OCI-LY1 (cell line): ENCODE results near the gene HGFAC.

Experiments
- H2AFZ ChIP-seq: fragments of 200-600 bp; sonication (generic), shearing (Covaris generic); 2 replicates; pipeline ENCODE4 v1.6.0; 2014; ENCODE audit warnings: antibody characterized with exemption, mild to moderate bottlenecking, low read length
- H3F3A ChIP-seq: fragments of 200-600 bp; sonication (generic), shearing (Covaris generic); 2 replicates; pipeline ENCODE4 v1.6.0; 2014; ENCODE audit warnings: mild to moderate bottlenecking, antibody characterized with exemption, low read length, moderate library complexity; ENCODE audit not compliant: insufficient read depth
- H3K27ac ChIP-seq: fragments of 200-600 bp; sonication (generic); 2 replicates; pipeline ENCODE4 v1.5.1; 2014; ENCODE audit warnings: low read length, mixed run types, mild to moderate bottlenecking, low read depth; ENCODE audit not compliant: poor library complexity, severe bottlenecking
- H3K27me3 ChIP-seq: fragments of 200-600 bp; sonication (generic); 2 replicates; pipeline ENCODE4 v1.6.0; 2014; ENCODE audit warnings: antibody characterized with exemption, mild to moderate bottlenecking, low read length, moderate library complexity; ENCODE audit not compliant: insufficient read depth
- H3K36me3 ChIP-seq: fragments of 200-600 bp; sonication (generic); 2 replicates; pipeline ENCODE4 v1.6.1; 2014; ENCODE audit warnings: mild to moderate bottlenecking, antibody characterized with exemption, low read length, moderate library complexity, mixed read lengths; ENCODE audit not compliant: insufficient read depth
- H3K4me1 ChIP-seq: fragments of 200-600 bp; sonication (generic); 2 replicates; pipeline ENCODE4 v1.5.1; 2014; ENCODE audit warnings: mild to moderate bottlenecking, low read length, moderate library complexity; ENCODE audit not compliant: insufficient read depth, severe bottlenecking
- H3K4me2 ChIP-seq: fragments of 200-600 bp; sonication (generic), shearing (Covaris generic); 2 replicates; pipeline ENCODE4 v1.6.1; 2014; ENCODE audit warnings: low read length
- H3K4me3 ChIP-seq: fragments of 200-600 bp; sonication (generic); 2 replicates; pipeline ENCODE4 v1.5.1; 2014; ENCODE audit warnings: low read length, low read depth, mild to moderate bottlenecking, mixed read lengths; ENCODE audit not compliant: poor library complexity, severe bottlenecking
- H3K79me2 ChIP-seq: fragments of 200-600 bp; shearing (Covaris generic); 2 replicates; pipeline ENCODE4 v1.6.1; 2016; ENCODE audit warnings: mixed run types, low read length, mixed read lengths; ENCODE audit not compliant: insufficient read depth
- H3K9ac ChIP-seq: fragments of 200-600 bp; sonication (generic), shearing (Covaris generic); 2 replicates; pipeline ENCODE4 v1.6.1; 2014; ENCODE audit warnings: mild to moderate bottlenecking, low read length, mixed read lengths
- H3K9me2 ChIP-seq: fragments of 200-600 bp; sonication (generic), shearing (Covaris generic); 2 replicates; pipeline ENCODE4 v1.6.1; 2014; ENCODE audit warnings: low read depth, mild to moderate bottlenecking, low read length, mixed read lengths
- H3K9me3 ChIP-seq: fragments of 200-600 bp; shearing (Covaris generic); 2 replicates; pipeline ENCODE4 v1.6.1; 2014; ENCODE audit warnings: low read length, mixed read lengths
- H4K20me1 ChIP-seq: fragments of 200-600 bp; sonication (generic), shearing (Covaris generic); 2 replicates; pipeline ENCODE4 v1.6.0; 2016; ENCODE audit warnings: mild to moderate bottlenecking, low read length; ENCODE audit not compliant: insufficient read depth
- EZH2 ChIP-seq: fragments of 200-600 bp; sonication (generic), shearing (Covaris generic); IDR thresholded peaks from 2 replicates; pipeline ENCODE4 v1.8.0; 2017; ENCODE audit warnings: borderline replicate concordance, mixed run types, mild to moderate bottlenecking, antibody characterized with exemption, low read length, moderate library complexity, mixed read lengths
- TF ChIP-seq, protein P1 (sequence below): fragments of 200-600 bp; sonication (generic), shearing (Covaris generic); IDR thresholded peaks from 2 replicates; pipeline ENCODE4 v1.5.1; 2017; ENCODE audit warnings: mild to moderate bottlenecking, antibody characterized with exemption, low read length, moderate library complexity, mixed read lengths

The HGFAC gene

DNA sequence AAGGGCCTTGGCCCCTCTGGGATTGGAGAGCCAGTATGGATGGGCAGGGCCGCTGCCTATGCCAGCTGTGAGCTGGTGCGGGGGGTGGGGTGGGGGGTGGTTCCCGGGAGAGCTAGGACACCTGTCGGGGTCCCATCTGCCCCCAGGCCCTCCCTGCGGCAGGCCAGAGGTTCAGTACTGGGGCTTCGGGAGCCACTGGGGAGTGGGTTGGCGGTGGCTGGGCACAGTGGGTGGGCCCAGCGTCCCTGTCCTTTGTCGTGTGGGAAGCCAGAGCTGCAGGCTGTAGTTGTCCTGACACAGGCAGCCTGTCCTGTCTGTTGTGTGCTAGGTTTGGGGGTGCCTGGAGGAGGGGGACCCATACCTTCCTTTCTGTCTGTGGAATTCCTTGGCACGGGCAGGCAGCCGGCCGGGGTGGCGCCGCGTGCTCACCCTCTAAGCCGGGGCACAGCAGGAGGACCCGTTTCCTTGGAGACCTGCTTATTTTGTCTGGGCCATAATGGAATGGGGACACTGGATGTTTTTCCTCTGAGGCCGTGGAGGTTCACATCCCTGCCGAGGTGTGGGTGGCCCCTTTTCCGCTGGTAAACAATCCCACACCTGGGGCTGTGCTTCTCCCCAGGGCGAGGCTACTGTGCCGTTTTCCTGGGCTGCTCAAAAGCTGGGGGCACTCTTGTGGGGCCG, 36.1 kb downstream of the HGFAC start:
- no peaks in the 10 kb centered on the region for H3K9me2 ChIP-seq
- no peaks in the 10 kb centered on the region for H3K36me3 ChIP-seq
- H4K20me1 ChIP-seq = no peaks in the 10 kb centered on the region
- no peak overlapping the region for H2AFZ ChIP-seq
- TF ChIP-seq, protein P1, sequence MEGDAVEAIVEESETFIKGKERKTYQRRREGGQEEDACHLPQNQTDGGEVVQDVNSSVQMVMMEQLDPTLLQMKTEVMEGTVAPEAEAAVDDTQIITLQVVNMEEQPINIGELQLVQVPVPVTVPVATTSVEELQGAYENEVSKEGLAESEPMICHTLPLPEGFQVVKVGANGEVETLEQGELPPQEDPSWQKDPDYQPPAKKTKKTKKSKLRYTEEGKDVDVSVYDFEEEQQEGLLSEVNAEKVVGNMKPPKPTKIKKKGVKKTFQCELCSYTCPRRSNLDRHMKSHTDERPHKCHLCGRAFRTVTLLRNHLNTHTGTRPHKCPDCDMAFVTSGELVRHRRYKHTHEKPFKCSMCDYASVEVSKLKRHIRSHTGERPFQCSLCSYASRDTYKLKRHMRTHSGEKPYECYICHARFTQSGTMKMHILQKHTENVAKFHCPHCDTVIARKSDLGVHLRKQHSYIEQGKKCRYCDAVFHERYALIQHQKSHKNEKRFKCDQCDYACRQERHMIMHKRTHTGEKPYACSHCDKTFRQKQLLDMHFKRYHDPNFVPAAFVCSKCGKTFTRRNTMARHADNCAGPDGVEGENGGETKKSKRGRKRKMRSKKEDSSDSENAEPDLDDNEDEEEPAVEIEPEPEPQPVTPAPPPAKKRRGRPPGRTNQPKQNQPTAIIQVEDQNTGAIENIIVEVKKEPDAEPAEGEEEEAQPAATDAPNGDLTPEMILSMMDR = no peak
- no peak for TF ChIP-seq EZH2
- no peak overlapping the region for H3K9ac ChIP-seq
- no peaks in the 10 kb centered on the region for H3K4me1 ChIP-seq
- H3K79me2 ChIP-seq = no peaks in the 10 kb centered on the region
- no peak overlapping the region for H3K27ac ChIP-seq
- H3K4me3 ChIP-seq = no peak overlapping the region
- H3K27me3 ChIP-seq = no peaks in the 10 kb centered on the region
- no peaks in the 10 kb centered on the region for H3F3A ChIP-seq
- H3K4me2 ChIP-seq = no peak overlapping the region
- no peaks in the 10 kb centered on the region for H3K9me3 ChIP-seq

DNA sequence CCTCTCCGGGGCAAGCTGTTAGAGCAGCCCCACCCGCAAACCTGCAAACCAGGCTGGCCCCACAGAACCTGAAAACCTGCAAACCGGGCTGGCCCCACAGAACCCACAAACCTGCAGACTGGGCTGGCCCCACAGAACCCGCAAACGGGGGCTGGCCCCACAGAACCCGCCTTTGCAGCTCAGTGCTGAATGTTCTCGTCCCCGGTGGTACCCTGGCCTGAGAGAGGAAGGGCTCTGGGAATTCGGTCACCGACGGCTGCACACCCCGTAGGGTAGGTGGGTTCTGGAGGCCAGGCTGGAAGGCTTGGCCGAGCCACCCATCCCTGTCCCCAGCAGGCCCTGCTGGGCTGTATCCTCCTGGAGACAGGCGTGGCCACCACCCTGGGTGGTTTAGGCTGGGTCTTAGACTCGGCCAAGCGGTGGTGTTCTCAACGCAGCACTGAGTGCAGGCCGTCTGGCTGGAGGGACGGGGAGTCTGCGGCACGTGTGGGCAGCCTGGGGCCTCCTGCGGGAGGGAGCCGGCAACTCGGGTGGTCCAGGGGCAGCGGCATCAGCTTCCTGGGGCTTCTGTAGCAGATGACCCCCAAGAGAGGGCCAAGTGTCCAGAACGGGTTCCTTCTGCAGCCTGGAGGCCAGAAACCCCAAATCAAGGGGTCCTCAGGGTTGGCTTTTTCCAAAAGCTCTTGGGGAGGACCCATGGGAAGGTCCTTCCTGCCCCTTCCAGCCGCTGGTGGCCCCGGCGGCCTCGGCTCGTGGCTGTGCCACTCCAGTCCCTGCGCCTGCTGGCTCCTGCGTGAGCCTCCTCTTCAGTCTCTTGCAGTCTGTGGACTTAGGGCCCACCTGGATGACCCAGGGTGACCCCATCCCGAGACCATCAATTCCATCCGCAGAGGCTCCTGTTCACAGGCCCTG, 36.9 kb downstream of the HGFAC start:
- TF ChIP-seq, protein P1 = no peak
- no peak for TF ChIP-seq EZH2
- Histone ChIP-seq H3K4me3 (no peak overlapping the region), H3K4me2 (no peak overlapping the region), H3K27ac (no peak overlapping the region), H4K20me1 (no peaks in the 10 kb centered on the region), H3F3A (no peaks in the 10 kb centered on the region), H3K9me2 (no peaks in the 10 kb centered on the region), H3K79me2 (no peaks in the 10 kb centered on the region), H2AFZ (no peak overlapping the region), H3K9me3 (no peaks in the 10 kb centered on the region), H3K9ac (no peak overlapping the region), H3K36me3 (no peaks in the 10 kb centered on the region), H3K27me3 (no peaks in the 10 kb centered on the region), H3K4me1 (no peaks in the 10 kb centered on the region)

DNA sequence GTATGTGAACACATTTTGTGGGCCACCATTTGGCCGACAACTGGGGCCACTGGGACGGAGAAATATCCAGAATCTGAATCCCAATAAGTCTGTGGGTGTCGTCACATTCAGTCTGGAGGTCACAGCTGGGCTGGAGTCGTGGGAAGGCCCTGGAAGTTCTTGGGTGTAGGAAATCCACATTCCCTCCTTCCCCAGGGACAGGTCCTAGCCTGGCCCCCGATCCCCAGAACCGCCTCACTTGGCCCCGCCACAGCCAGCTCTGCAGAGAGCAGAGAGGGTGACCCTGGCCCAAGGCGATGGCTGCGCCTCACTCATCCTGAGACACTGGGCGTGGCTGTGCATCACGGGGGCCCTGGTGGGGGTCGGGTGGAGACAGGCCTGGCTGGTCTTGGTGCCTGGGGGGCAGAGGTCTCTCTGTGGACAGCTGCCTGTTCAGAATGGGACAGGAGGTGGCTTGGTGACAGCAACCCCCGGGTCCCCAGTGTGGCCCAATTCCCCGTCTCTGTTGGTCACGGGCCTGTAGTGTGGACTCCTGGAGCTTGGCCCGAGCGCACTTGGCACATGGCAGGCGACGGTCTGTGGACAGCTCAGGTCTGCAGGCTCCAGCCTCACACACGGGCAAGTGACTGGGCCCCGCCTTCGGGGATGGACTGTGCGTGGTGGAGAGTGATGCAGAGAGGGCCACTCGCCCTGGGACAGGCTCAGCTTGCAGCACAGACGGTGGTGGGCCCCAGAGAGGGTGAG, 37.8 kb downstream of the HGFAC start:
- H4K20me1 ChIP-seq = no peaks in the 10 kb centered on the region
- no peaks in the 10 kb centered on the region for H3K4me1 ChIP-seq
- no peak overlapping the region for H3K4me2 ChIP-seq
- H3K4me3 ChIP-seq = no peak overlapping the region
- no peak overlapping the region for H3K9ac ChIP-seq
- H2AFZ ChIP-seq = no peak overlapping the region
- H3F3A ChIP-seq = no peaks in the 10 kb centered on the region
- no peaks in the 10 kb centered on the region for H3K36me3 ChIP-seq
- TF ChIP-seq, protein P1 = no peak
- no peak for TF ChIP-seq EZH2
- no peaks in the 10 kb centered on the region for H3K9me2 ChIP-seq
- no peak overlapping the region for H3K27ac ChIP-seq
- H3K9me3 ChIP-seq = no peaks in the 10 kb centered on the region
- no peaks in the 10 kb centered on the region for H3K27me3 ChIP-seq
- H3K79me2 ChIP-seq = no peaks in the 10 kb centered on the region
